ENCODE measurements around the gene NAB2. TPM values are rescaled to one million over a fixed set of nuclear protein-coding genes. Genes with fewer than 3 reads are reported as not detected.
A peak's percentile ranks its signal among the peaks of the same experiment; 100 is the strongest.

NAB2 gene
- total and polyA plus RNA-seq, 12 donors = 9.5 to 20.2 (median 13.1) TPM

DNA sequence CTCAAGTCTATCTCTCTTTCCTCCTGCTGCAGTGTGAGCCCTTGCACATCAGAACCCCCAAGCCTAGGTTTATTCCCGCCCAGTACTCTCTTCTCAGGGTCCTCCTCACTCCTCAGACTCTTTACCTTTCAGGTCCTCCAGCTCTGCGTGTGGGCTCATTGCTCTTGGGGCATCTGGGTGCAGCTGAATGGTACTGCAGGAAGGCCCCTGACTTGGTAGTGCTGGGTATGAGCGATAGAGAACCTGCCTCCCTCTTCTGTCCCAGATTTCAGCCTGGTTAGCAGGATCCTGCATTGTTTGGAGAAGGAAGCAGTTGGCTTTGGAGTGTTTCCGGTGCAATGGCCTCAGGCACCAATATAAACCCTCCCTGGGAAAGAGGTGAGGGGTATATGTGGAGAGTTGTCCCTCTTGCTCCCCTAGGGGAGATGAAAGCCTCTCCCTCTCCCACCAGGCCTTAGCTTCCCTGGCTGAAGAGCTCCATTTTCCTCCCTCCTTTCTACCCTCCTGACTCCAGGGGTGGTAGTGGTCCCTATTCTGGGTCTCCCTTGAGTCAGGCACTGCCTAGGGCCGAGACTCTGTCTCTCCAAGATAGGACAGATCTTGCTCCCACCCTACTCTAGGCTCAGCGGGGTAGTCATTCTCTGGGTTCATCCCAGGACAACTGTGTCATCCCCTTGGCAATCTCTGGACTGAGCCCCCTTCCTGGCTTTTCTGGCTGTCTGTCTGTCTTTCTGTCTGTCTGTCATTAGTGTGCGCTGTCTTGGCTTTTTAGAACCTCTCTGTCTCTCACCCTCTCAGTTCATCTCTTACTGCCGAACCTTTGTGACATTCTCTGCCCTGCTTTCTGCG is 43.2 kb downstream of the NAB2 start:
- Histone ChIP-seq H3K36me3 (peaks cover 0 to 6% (median 0%) of the 10 kb centered on the region in 9 donors), H3K4me1 (peaks cover 20 to 92% (median 74%) of the 10 kb centered on the region in 9 donors), H3K4me3 (peak overlapping the region in 9 of 10 donors; percentile 3 to 99 (median 83)), H3K27ac (peak overlapping the region; percentile 27 to 100 (median 98)), H3K27me3 (peaks cover 0 to 20% (median 0%) of the 10 kb centered on the region in 7 donors), H3K9me3 (no peaks in the 10 kb centered on the region)
- DNase-seq = no peak
- 39 to 49% methylated on average over 9 of the region's 9 CpGs for WGBS, 2 donors
- TF ChIP-seq, protein P1, sequence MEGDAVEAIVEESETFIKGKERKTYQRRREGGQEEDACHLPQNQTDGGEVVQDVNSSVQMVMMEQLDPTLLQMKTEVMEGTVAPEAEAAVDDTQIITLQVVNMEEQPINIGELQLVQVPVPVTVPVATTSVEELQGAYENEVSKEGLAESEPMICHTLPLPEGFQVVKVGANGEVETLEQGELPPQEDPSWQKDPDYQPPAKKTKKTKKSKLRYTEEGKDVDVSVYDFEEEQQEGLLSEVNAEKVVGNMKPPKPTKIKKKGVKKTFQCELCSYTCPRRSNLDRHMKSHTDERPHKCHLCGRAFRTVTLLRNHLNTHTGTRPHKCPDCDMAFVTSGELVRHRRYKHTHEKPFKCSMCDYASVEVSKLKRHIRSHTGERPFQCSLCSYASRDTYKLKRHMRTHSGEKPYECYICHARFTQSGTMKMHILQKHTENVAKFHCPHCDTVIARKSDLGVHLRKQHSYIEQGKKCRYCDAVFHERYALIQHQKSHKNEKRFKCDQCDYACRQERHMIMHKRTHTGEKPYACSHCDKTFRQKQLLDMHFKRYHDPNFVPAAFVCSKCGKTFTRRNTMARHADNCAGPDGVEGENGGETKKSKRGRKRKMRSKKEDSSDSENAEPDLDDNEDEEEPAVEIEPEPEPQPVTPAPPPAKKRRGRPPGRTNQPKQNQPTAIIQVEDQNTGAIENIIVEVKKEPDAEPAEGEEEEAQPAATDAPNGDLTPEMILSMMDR (IDR thresholded peaks at IDR 0.05) = no peak
- intact Hi-C loops (cut with DNase I) = no loop called here
- no peak for ATAC-seq

DNA sequence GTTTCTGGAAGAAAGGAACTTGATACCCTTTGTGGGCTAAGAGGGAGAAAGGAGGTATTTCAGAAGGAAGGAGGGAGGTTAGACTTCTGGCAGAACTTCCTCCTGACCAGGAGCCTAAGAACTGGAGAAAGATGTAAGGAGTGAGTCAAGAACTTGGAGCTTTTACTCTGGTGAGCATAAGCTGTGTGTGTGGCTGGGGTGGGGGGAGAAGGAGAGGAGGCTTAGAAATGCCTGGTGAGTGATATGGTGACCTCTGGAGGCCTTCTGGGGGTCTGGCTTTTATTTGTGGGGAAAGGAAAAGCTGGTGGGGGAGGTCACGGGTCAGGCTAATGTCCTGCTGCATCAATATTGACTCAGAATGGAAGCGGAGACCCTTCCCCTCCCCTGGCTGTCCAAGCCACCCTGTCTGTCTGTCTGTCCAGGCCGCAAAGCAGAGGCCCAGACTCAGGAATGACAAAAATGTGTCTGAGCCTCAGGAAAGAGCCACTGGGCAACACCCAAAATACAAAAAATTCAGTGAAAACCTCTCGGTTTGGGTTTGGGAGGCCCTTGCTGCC is 44.2 kb downstream of the NAB2 start:
- TF ChIP-seq, protein P1 (IDR thresholded peaks at IDR 0.05) = no peak
- Histone ChIP-seq H3K4me1 (peaks cover 20 to 96% (median 80%) of the 10 kb centered on the region in 9 donors), H3K27ac (peak overlapping the region in 9 of 10 donors; percentile 75 to 100 (median 99)), H3K9me3 (no peaks in the 10 kb centered on the region), H3K27me3 (peaks cover 0 to 15% (median 0%) of the 10 kb centered on the region in 7 donors), H3K4me3 (peak overlapping the region in 8 of 10 donors; percentile 18 to 99 (median 80)), H3K36me3 (peaks cover 0 to 6% (median 0%) of the 10 kb centered on the region in 9 donors)
- intact Hi-C loops (cut with DNase I) = no loop called here
- ATAC-seq (no peak), DNase-seq (no peak)
- 70 to 74% methylated on average over 3 to 4 of the region's 4 CpGs for WGBS, 2 donors

DNA sequence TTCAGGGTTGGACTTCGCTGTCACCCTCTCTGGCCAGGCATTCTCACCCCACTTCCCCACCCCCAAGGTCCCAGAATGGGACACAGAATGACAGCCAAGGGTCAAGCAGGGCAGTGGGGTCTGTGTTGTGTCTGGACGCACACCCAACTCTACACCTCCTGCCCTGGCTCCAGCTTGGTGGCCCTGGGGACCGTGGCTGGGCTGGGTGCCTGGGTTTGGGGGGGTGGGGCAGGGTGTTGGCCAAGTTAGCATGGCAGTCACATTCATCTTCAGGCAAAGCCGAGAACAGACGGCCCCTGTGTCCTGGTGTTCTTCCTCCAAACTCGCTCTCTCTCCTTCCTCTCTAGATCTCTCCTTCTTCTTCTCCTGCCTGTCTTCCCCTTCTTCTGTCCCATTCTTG is 45.0 kb downstream of the NAB2 start:
- H3K4me3 ChIP-seq = peak overlapping the region in 4 of 10 donors; percentile 18 to 98 (median 86)
- ATAC-seq (peak; percentile 21 to 80 (median 45)), DNase-seq (peak in 1 of 2 donors; percentile 78)
- peaks cover 20 to 100% (median 89%) of the 10 kb centered on the region in 9 donors for H3K4me1 ChIP-seq
- H3K36me3 ChIP-seq = peaks cover 0 to 10% (median 0%) of the 10 kb centered on the region in 9 donors
- TF ChIP-seq, protein P1 (IDR thresholded peaks at IDR 0.05) = no peak
- H3K9me3 ChIP-seq = no peaks in the 10 kb centered on the region
- H3K27me3 ChIP-seq = peaks cover 0 to 9% (median 0%) of the 10 kb centered on the region in 7 donors
- 18 to 35% methylated on average over 6 of the region's 6 CpGs for WGBS, 2 donors
- intact Hi-C loops (cut with DNase I) = no loop called here
- peak overlapping the region; percentile 59 to 100 (median 98) for H3K27ac ChIP-seq

DNA sequence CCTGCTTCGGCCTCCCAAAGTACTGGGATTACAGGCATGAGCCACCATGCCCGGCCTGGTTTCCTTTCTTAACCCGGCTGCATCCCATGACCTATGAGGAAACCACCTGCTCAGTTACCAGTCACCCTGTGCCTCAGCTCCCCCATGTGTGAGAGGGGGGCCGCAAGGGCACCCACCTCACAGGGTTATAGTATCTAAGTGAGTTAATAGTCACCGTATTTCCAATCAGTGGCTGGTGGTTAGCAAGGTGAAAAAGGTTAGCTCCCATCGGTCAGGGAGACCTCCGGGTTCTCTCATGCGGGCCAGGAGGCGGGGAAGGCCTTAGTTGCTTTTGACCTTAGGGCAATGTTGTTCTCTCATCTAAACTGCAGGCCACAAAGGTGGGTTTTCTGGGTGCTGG is 46.0 kb downstream of the NAB2 start:
- no peak for ATAC-seq

More for the DNA sequence above, 46.0 kb downstream of the NAB2 start:
- Histone ChIP-seq H3K27ac (peak overlapping the region; percentile 56 to 100 (median 98)), H3K36me3 (peaks cover 0 to 20% (median 0%) of the 10 kb centered on the region in 9 donors), H3K4me1 (peaks cover 20 to 100% (median 95%) of the 10 kb centered on the region in 9 donors), H3K4me3 (peak overlapping the region in 2 of 10 donors; percentile 0 to 17), H3K9me3 (no peaks in the 10 kb centered on the region), H3K27me3 (no peaks in the 10 kb centered on the region)
- WGBS, 2 donors = 68 to 70% methylated on average over 9 of the region's 9 CpGs
- intact Hi-C loops (cut with DNase I) = no loop called here
- TF ChIP-seq, protein P1 (IDR thresholded peaks at IDR 0.05) = no peak
- no peak for DNase-seq

All from heart right ventricle (tissue), 16 donors.